GM19468 (cell line): ENCODE data around the gene DENND2D.
A peak's percentile ranks its signal among the peaks of the same experiment; 100 is the strongest.

ENCODE experiments used
- ATAC-seq: cut with Tn5 transposase; IDR thresholded peaks from one replicate; pipeline ENCODE4 v1.9.1; 2021; ENCODE audit warnings: mild to moderate bottlenecking, moderate library complexity, moderate number of reproducible peaks; ENCODE audit not compliant: unreplicated experiment; ENCODE audit errors: extremely low read depth

Gene DENND2D

DNA sequence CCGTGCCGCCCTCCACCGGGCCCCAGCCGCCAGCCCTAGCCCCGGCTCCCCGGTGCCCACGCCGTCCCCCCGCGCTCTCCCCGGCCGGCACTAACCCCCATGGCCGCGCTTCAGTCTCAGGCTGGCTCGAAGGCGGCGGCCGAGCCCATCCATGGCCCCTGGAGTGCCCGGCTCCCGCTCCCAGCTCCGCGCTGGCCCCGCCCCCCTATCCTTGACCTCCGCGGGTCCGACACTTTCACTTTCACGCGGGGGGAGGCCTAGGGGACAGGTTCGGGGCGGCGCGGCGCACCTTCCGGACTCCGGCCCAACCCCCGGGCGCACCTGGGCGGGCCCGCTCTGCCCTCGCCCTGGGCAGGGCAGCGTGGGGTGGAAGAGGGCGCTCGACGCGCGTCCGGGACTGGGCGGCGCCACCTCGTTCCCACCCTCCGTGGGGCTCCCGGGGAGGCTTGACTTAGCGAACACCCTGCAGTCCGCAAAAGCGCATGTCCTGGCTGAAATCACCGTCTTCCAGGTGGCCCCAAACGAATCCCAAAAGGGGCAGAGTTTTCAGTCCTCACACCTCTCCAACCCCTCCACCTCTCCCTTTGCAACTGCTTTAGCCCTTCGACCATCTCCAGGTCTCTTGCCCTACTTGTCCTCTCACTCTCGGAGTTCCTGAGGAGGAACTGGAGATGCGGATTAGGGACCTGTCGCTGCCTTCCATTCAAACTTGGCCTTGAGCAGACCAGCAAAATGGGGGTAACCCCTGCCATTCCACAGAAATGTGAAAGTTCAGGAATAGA is 3.9 kb upstream of the DENND2D start:
- ATAC-seq = peak; percentile 71

DNA sequence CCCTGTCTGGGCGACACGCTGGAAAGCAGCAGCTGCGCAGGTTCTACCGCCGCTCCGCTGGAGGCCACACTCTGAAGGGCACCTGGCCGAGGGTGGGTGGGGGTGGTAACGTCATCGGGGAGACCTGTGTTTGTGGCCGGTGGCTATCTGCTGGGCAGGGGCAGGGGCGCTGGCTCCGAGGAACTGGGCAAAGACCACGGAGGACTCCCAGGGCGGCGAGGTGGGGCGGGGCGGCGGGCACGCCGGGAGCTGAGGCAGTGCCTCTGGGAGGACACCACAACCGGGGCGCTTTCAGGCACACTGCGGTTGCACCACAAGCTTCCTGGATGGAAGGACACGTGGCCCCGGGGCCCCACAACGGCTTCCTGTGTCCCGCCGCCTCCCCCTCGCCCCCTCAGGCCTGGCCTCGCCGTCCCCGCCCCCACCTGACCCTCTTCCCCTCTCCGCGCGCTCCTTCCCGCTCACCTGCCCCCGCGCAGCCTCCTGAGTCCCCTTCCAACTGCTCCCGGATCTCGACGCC is 3.3 kb upstream of the DENND2D start:
- ATAC-seq = peak; percentile 37

DNA sequence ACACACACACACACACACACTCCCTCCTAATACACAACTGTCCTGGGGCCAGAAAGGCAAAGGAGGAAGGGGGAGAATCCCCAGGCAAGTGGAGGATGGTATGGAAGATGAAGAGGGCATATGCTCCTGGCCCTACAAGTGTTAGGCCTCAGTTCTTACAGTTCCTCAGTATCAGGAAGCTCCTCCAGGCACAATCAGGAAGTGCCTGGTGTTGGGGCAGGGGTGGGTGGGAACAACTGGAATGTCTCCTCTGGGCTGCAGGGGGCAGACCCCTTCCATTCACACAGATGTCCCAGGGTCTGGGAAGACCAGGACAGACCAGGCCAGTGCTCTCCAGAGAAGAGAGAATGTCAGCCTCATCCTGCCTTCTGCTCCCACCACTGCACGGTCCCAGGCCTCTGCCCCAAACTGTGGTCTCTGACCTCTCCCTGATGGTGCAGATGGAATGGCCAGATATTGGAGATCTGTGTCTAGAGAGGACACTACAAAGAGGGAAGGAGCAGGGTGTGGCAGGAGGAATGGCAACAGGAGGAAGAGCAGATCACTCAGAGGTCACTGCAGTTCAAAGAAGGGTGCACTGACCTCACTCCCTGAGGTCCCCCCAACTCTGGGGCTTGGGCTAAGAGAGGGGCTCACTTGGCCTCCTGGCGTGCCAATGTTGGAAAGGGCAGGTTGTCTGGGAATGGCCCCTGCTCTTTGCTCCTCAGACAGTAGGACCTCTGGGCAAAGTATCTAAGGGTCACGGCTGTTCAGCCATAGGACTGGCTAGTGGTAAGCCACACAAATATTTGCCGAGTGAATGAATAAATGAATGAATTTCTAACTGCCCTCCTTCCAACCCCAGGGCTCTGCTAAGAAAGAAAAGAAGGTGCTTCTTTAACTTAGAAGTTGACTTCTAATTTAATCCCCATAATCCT is 2.5 kb upstream of the DENND2D start:
- ATAC-seq = no peak

DNA sequence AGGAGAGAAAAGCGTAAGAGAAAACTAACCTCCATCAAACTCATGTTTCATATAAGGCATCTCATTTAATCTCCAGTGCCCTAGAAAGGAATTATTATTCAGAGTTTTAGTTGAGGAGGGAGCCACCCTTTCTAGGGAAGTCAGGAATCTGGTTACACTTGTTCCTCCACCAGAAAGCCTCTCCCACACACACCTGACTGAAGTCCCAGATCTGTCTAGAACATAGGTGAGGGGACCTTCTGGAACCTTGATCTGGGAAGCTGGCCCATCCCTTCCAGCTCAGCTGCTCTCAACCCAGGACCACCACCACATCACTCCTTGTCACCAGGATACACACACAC is 1.9 kb upstream of the DENND2D start:
- no peak for ATAC-seq

DNA sequence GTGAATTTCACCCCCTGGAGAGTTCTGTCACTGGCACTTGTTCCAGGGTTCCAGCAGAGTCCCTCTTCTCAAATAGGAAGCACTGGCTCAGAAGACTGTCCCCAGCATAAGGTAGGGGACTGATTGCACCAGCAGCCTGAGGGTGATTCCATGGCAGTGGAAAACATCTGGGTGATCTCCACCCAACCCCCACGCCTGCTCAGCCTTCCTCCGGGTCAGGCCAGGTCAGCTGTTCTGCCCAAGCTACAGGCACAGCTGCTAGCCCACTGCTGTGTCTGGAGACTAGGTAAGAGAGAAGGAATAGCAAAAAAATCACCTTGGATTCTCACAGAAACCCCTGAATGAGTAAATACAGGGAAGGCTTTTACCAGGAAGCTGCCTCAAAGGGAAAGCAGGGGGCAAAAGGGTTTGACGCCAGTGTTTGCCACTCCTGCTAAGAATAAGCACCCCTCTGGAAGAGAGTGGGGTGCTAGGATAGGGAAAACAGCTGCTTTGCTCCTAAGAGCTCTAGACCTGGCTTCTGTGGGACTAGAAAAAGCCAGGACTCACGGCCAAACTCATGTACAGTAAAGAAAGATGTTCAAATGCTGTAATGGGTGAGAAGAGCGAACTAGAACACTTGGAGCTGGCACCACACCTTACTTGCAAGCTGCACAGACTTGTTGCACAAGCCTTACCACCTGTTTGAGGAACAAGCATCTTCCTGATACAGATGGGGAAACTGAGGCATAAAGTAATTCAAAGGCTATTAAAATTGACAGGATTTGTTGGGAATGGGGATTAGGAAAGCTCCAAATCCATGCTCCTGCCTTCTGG is 1.0 kb upstream of the DENND2D start:
- ATAC-seq = no peak

DNA sequence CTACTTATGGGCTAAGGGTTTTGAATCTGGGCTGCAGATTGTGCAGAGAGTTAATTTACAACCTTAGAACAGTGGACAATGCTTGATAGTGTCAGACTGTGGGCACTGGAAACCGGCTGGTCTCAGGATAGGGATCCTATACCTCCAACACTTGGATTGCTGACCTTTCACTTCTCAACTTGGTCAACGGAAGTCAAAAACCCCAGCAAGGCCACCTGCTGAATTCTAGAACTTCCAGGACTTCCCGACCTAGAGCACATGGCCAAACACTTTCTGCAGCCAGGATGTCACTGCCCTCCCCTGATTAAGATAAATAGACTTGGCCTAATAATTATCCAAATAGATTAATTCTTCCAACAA is 336 bp upstream of the DENND2D start:
- ATAC-seq = no peak

DNA sequence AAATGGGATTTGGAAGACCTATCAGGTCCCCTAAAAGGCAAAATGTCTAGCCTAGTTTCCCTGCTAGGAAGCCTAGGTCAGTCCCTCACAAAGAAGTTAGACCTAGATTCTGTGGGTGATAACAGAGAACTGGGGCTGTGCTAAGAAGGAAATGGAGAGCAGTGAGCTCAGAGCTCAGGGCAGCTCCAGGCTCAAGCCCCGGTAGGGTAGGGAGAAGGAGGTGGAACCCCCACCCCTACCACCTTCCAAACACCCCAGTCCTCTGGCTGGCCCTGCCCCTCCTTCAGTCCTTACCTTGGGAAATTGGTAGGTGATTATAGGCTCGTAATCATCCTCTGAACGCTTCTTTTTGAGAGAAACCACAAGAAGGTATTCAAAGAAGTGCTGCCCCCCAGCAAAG is 1.1 kb downstream of the DENND2D start:
- no peak for ATAC-seq

DNA sequence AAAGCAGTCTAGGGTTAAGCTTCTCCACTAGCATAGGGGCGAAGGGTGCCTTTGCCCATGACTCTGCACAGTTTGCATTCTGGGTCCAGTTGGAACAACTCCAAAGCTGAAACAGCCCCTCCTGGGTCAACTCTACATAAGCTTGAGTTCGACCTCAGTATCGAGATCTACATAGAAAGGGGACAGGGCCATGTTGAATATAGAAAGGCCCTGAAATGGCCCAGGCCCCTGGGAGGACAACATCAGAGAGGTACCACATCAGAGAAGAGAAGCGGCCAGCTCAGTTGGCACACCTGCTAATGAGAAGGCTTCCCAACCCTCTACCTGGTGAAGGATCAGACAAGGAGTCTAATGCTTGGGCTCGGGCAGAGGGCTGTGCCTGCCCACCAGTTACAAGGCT is 1.6 kb downstream of the DENND2D start:
- no peak for ATAC-seq

DNA sequence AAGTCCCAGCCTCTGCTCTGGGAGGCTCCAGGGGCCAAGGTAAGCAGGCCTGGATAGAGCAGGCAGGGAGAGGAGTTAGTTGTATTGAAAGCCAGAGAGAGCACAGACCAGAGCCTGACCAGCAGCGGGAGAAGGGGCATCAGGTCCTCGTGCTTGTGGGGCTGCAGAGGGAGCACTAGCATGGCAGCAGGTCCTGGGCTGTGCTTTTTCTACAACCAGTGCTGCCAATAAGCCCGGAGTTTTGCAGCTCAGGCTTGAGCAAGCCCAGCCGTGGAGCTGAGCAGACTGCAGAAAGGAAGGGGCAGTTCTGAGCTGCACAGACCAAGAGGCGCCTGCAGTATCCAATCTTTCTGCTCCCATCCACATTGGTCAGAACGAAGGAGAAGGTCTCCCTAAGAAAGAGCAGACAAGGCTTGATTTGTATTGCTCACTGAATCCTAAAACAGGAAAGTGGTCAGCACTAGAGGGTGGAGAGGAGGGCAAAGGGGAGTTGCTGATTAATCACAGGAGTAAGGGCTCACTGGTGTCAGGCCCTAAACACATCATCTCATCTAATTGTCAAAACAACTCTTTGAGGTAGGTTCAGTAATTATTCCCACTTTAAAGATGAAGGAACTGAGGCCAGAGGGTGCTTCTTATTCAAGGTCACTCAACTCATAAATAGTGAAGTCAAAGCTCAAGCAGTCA is 2.7 kb downstream of the DENND2D start:
- ATAC-seq = no peak

DNA sequence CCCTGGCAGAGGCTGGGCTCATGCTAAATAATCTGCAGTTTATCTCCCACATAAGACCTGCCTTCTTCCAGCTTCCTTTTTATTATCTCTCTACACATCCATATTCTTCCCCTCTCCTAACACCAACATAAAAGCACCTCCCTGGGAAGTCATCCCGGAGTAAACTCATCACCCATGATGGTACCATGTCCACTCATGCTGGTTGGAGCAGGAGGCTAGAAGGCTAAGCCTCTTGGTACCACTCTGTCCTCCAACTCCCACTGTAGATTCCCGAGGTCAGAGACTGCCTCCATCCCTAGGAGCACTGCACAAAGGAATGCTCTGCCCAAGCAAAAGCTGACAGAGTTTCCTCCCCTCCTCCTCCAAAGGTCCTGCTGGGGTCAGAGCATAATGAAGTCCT is 4.2 kb downstream of the DENND2D start:
- ATAC-seq = no peak

DNA sequence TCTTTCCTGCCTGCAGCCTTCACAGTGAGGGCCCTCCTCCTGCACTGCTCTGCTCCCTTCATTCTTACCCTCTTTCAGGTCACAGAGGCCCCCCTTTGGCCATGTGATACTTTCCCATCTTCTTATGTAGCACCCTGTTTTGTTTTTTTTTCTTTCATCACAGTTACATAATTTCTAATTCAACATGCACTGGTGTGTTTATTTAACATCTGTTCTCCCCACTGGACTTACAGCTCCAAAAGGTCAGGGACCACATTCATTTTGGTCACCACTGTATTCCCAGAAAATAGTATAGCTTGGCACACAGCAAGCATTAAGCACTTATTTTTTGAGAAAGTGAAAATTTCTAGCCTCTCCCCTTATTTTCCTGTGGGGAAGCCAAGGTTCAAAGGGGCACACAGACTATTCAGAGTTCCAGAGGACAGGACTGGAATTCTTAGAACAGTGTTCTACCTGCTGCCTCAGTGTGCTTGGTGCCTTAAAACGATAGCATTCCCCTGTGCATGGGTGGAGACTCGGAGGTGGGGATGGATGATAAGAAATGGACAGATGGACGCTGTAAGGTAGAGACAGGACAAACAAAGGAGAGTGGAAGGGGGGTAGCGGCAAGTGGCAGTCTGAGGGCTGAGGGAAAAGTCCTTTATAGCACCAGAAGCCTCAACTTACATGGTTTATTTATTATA is 5.3 kb downstream of the DENND2D start:
- ATAC-seq = no peak

DNA sequence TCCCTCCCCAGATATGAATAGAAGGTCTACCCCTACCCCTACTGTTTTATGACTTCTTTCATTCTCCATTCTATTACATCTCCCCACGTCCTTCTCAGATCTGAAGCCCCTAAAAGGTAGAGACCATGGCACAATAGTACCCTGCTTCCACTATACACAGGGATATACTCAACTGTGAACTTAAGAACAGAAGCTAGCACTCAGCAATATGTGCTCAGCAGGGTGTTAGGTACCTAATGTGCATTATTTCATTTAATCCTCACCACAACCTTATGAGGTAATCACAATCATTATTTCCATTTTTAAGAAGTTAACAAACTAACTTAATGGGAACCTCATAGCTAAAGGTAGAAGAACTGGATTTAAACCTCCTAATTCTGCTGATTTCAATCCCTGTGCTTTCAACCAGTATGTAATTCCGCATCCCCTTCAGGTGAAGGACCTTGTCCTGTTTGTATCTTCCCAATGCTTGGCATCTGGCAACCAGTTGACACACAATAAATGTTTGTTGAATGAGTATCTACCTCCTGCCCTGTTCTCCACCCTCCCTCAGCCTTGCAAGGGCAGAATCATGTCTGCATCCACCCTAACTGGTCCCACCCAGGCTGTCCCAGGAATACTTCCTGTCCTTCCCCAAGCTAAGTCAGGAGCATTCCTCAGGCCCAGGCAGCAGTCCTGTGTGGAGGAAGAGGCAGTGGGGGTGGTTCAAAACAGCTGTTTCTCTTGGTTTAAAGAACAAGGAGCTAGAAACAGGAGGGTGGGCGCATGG is 6.5 kb downstream of the DENND2D start:
- ATAC-seq = no peak

DNA sequence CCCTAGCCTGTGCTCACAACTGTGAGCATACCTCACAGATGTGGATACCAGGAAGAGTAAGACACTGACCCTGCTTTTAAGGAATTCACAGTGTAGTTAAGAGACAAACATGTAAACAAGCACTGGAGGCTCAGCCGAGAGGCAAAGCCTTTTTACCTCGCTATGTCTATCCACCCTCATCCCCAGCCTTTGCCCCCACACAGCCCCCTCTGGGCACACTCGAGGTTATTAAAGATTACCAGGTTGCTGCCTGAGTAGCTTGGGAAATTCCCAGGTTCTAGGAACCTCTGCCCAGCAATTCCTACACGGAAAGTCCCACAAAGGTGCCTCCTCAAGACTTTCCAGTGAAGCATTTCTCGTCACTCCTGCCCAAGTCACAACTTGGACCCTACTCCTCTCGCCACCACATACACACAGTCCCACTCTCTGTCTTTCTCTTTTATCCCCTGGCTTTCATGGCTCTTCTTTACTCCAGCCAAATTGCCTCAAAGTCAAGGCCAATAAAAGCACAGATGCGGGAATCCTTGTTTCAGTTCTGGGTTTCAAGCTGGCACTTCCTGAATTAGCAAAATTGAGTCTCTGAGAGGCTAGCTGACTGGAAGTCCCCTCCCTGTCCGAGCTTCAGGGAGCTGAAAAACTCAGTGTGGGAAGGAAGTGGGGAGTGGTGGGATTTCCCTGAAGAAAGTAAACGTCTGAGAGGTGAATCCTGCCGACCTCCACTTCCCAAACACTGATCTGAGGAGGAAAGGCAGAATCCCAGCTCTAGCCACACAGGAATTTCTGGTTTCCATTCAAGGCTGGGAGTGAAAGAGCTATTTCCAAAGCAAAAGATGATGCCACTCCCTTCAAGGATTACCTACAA is 7.6 kb downstream of the DENND2D start:
- ATAC-seq = no peak

DNA sequence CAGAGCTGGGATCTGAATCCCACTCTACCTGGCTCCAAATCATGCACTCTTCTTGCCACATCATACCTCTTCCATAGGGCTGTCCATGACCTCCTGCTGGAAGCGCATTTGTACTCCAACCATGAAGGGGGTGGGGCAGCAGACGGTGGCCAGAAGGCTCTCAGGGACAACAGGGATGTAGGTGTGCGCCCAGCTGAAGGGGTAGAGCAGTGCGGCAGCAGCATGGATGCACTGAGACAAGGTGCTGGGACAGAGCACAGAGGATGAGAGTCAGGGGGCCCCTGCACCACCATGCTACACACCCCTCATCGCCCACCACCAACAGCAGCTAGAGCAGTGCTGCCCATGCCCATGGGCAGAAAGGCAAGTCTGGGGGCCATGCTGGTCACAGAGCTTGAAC is 8.4 kb downstream of the DENND2D start:
- ATAC-seq = no peak

DNA sequence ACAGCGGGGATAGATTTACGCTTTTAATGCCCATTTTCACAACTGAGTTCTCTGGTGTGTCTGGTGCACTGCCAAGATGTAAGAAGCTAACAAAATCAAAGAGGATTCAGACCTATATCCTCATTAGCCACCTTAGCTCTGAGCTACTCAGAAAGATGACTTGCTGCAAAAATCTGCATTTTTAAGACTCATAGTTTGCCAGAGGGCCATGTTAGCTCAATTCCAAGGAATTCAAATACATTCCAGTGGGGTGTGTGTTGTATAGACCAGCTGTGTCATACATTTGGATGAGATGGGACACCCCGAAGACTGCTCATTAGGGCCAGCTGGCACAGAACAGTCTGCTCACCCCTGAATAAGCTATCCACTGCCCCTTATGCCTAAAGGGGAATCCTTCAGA is 8.9 kb downstream of the DENND2D start:
- no peak for ATAC-seq

DNA sequence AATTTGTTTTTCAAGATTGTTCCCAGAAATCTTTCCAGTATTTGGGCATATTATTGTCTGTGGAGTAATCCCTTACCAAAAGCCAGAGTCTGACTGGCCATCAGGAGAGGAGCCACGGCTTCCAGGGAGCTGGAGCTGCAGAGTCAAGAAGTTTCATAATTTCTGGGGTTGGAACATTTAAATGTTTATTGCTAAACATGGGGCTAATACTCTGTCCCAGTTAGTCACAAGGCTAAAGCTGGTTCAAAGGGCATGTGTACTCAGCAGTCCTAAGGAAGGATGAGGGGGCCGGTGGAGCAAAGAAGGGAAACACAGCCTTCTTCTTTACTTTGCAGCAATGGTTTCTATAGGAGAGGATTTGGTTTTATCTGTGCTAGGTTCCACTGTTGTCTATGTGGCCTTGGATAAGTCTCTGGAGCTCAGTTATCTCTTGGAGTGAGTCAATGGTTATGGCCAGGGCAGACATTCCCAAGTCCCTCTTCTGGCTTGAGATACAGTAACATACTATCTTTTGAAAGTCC is 9.5 kb downstream of the DENND2D start:
- no peak for ATAC-seq

DNA sequence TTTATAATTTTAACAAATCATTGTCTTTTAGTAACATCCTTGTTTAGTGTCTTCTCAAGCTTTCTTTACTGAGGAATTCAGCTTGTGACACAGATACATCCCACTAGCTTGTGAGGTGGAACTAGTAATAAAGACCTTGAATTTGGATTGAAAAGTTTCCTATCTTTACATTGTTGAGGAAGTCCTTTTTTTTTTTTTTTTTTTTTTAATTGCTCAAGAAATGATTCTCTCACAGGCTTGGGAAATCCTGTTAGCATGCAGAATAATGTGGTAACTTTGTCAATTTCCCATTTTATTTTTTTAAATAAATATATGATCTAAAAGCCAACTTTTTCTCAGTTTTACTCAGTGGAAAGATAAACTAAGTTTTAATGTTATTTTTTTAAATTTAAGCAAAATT is 15.8 kb downstream of the DENND2D start:
- ATAC-seq = no peak
